H1 (cell line): ENCODE data around the gene JMJD8. TPM values are rescaled to one million over a fixed set of nuclear protein-coding genes. Genes with fewer than 3 reads are reported as not detected.

Source experiments
- CTCF ChIA-PET: fragments of 300-600 bp; sonication (Branson Sonifier 250); formaldehyde crosslinking; loops from one replicate; lab custom pipeline; 2021; ENCODE audit not compliant: partially characterized antibody; lab: Charles Lee
- POLR2A ChIA-PET: fragments of 300-600 bp; sonication (Branson Sonifier 250); formaldehyde crosslinking; loops from one replicate; lab custom pipeline; 2021; ENCODE audit warnings: inconsistent platforms; ENCODE audit not compliant: partially characterized antibody; lab: Charles Lee
- DNase-seq, 2 experiments: peaks; one replicate each; pipeline versions ENCODE4 v3.0.0 to v3.0.0-alpha.2; 2010 to 2022; ENCODE audit warnings: low spot score in 2 of 2, low read depth in 1 of 2, mixed read lengths in 1 of 2
- FAIRE-seq: peaks from 2 replicates; lab custom pipeline; 2011; peaks lifted over from hg19 to GRCh38; lab: Jason Lieb, UNC
- H2AFZ ChIP-seq: 2 replicates; pipeline ENCODE4 v1.8.1; 2012; ENCODE audit warnings: low read length, inconsistent platforms
- H2AK5ac ChIP-seq: 2 replicates; pipeline ENCODE4 v1.6.1; 2013; ENCODE audit warnings: low read depth, low read length
- H2BK120ac ChIP-seq: replicated peaks from 2 replicates; pipeline ENCODE3; 2013; ENCODE audit warnings: low read depth, low read length, inconsistent platforms
- H2BK12ac ChIP-seq: 2 replicates; pipeline ENCODE4 v1.6.1; 2013; ENCODE audit warnings: low read depth, low read length
- H2BK15ac ChIP-seq: 2 replicates; pipeline ENCODE4 v1.6.1; 2013; ENCODE audit warnings: low read length
- H2BK20ac ChIP-seq: 2 replicates; pipeline ENCODE4 v1.6.1; 2013; ENCODE audit warnings: low read length
- H2BK5ac ChIP-seq: 2 replicates; pipeline ENCODE4 v1.6.1; 2013; ENCODE audit warnings: low read depth, low read length
- H3K14ac ChIP-seq: 2 replicates; pipeline ENCODE4 v1.6.1; 2013; ENCODE audit warnings: inconsistent platforms; ENCODE audit not compliant: insufficient read length
- H3K18ac ChIP-seq: 2 replicates; pipeline ENCODE4 v1.6.1; 2013; ENCODE audit warnings: low read length; ENCODE audit errors: extremely low read depth
- H3K23ac ChIP-seq: 2 replicates; pipeline ENCODE4 v1.6.1; 2013; ENCODE audit warnings: inconsistent platforms; ENCODE audit not compliant: insufficient read length
- H3K23me2 ChIP-seq: 2 replicates; pipeline ENCODE4 v1.6.1; 2013; ENCODE audit warnings: low read depth, low read length
- H3K27ac ChIP-seq: 2 replicates; pipeline ENCODE4 v1.6.1; 2011; ENCODE audit warnings: low read depth, low read length, inconsistent platforms
- H3K27me3 ChIP-seq, 4 experiments: replicated peaks in 1 of 4; 1 replicate in 1 of 4; 2 replicates in 3 of 4; pipeline versions ENCODE4 v1.6.1 to v1.8.1; 2011 to 2013; ENCODE audit warnings: low read length in 3 of 4, mild to moderate bottlenecking in 3 of 4, inconsistent platforms in 2 of 4, mixed read lengths in 2 of 4, moderate library complexity in 1 of 4; ENCODE audit not compliant: control insufficient read depth in 3 of 4, insufficient read depth in 3 of 4; ENCODE audit errors: extremely low read depth in 1 of 4
- H3K36me3 ChIP-seq, 4 experiments: 2 replicates each; pipeline versions ENCODE4 v1.6.1 to v1.8.1; 2011 to 2013; ENCODE audit warnings: mild to moderate bottlenecking in 4 of 4, low read length in 3 of 4, moderate library complexity in 2 of 4, control low read depth in 1 of 4, inconsistent platforms in 1 of 4; ENCODE audit not compliant: insufficient read depth in 4 of 4, control insufficient read depth in 2 of 4
- H3K4ac ChIP-seq: replicated peaks from 2 replicates; pipeline ENCODE3; 2013; ENCODE audit warnings: low read length, low read depth, mixed read lengths, inconsistent platforms; ENCODE audit not compliant: insufficient read length
- H3K4me1 ChIP-seq, 4 experiments: replicated peaks in 1 of 4; 1 replicate in 1 of 4; 2 replicates in 3 of 4; pipeline versions ENCODE4 v1.6.1 to v1.8.1; 2011 to 2013; ENCODE audit warnings: low read length in 3 of 4, inconsistent platforms in 2 of 4, mixed read lengths in 1 of 4; ENCODE audit not compliant: insufficient read depth in 4 of 4, control insufficient read depth in 3 of 4
- H3K4me2 ChIP-seq, 2 experiments: 2 replicates each; pipeline versions ENCODE4 v1.6.1 to v1.8.1; 2011 to 2013; ENCODE audit warnings: low read depth in 2 of 2, low read length in 2 of 2, control low read depth in 1 of 2, inconsistent platforms in 1 of 2, mild to moderate bottlenecking in 1 of 2; ENCODE audit not compliant: insufficient read depth in 1 of 2
- H3K4me3 ChIP-seq, 4 experiments: fragments of 200-600, 300-600 bp in 1 of 4; sonication (generic), shearing (Covaris generic), sonication (Bioruptor Twin) in 1 of 4; 2 replicates each; pipeline versions ENCODE4 v1.5.1 to v1.8.1; 2011 to 2016; ENCODE audit warnings: low read length in 4 of 4, low read depth in 3 of 4, control low read depth in 2 of 4, inconsistent platforms in 2 of 4, mild to moderate bottlenecking in 2 of 4, mixed read lengths in 1 of 4, moderate library complexity in 1 of 4; ENCODE audit not compliant: insufficient read depth in 2 of 4; ENCODE audit errors: extremely low read depth in 1 of 4
- H3K56ac ChIP-seq: replicated peaks from 2 replicates; pipeline ENCODE3; 2013; ENCODE audit warnings: low read depth, mild to moderate bottlenecking, mixed read lengths, low read length, inconsistent platforms; ENCODE audit not compliant: insufficient read length
- H3K79me1 ChIP-seq: 2 replicates; pipeline ENCODE4 v1.6.1; 2013; ENCODE audit warnings: low read depth, low read length, control low read depth
- H3K79me2 ChIP-seq, 2 experiments: 2 replicates each; pipeline versions ENCODE4 v1.6.1 to v1.8.1; 2012 to 2013; ENCODE audit warnings: low read length in 2 of 2, mild to moderate bottlenecking in 2 of 2, inconsistent platforms in 1 of 2; ENCODE audit not compliant: insufficient read depth in 2 of 2, control insufficient read depth in 1 of 2
- H3K9ac ChIP-seq, 4 experiments: replicated peaks in 1 of 4; 1 replicate in 1 of 4; 2 replicates in 3 of 4; pipeline versions ENCODE4 v1.6.1 to v1.8.1; 2011 to 2013; ENCODE audit warnings: low read depth in 3 of 4, low read length in 3 of 4, control low read depth in 2 of 4, mild to moderate bottlenecking in 2 of 4, moderate library complexity in 2 of 4, inconsistent platforms in 1 of 4; ENCODE audit errors: extremely low read depth in 1 of 4
- H3K9me3 ChIP-seq, 2 experiments: 2 replicates each; pipeline versions ENCODE4 v1.6.1 to v1.8.1; 2012 to 2013; ENCODE audit warnings: mild to moderate bottlenecking in 2 of 2, moderate library complexity in 2 of 2, control low read depth in 1 of 2, inconsistent platforms in 1 of 2, low read depth in 1 of 2, low read length in 1 of 2, mixed read lengths in 1 of 2; ENCODE audit not compliant: insufficient read depth in 2 of 2
- H4K20me1 ChIP-seq, 2 experiments: replicated peaks in 1 of 2; 2 replicates each; pipeline versions ENCODE3 to v1.8.1; 2011 to 2013; ENCODE audit warnings: inconsistent platforms in 2 of 2, low read length in 2 of 2, mild to moderate bottlenecking in 1 of 2; ENCODE audit not compliant: insufficient read depth in 2 of 2, control insufficient read depth in 1 of 2
- H4K5ac ChIP-seq: 2 replicates; pipeline ENCODE4 v1.6.1; 2013; ENCODE audit warnings: low read length, low read depth, mixed read lengths, inconsistent platforms; ENCODE audit not compliant: insufficient read length
- H4K8ac ChIP-seq: 2 replicates; pipeline ENCODE4 v1.8.0; 2013; ENCODE audit warnings: mild to moderate bottlenecking, moderate library complexity, low read length, inconsistent platforms; ENCODE audit not compliant: insufficient read depth; ENCODE audit errors: extremely low read depth
- H4K91ac ChIP-seq: replicated peaks from 2 replicates; pipeline ENCODE3; 2013; ENCODE audit warnings: low read length, mixed read lengths, inconsistent platforms; ENCODE audit not compliant: insufficient read length
- ASH2L ChIP-seq: fragments of 200-600, 300-600 bp; sonication (generic); IDR thresholded peaks from one replicate; pipeline ENCODE4 v1.7.1; 2017; ENCODE audit warnings: low read length
- BCL11A ChIP-seq, 2 experiments: IDR thresholded peaks; one replicate each; pipeline ENCODE4 v1.6.1; 2011; ENCODE audit warnings: low read depth in 2 of 2, low read length in 2 of 2, mild to moderate bottlenecking in 2 of 2
- CBX8 ChIP-seq: fragments of 300-800, 300-1000 bp; sonication (generic); IDR thresholded peaks from 2 replicates; pipeline ENCODE4 v1.7.1; 2016; ENCODE audit warnings: low read depth, low read length, borderline replicate concordance
- CHD1 ChIP-seq: IDR thresholded peaks from 2 replicates; pipeline ENCODE4 v1.6.1; 2012; ENCODE audit warnings: low read depth, low read length, improper control_type of control experiment
- EGR1 ChIP-seq: IDR thresholded peaks from 2 replicates; pipeline ENCODE4 v1.6.1; 2011; ENCODE audit warnings: low read depth, low read length, borderline replicate concordance
- GABPA ChIP-seq: IDR thresholded peaks from 2 replicates; pipeline ENCODE4 v1.6.1; 2011; ENCODE audit warnings: mild to moderate bottlenecking, low read length, moderate library complexity, borderline replicate concordance; ENCODE audit not compliant: insufficient read depth
- KDM4A ChIP-seq: IDR thresholded peaks from one replicate; pipeline ENCODE4 v1.7.1; 2012; ENCODE audit warnings: low read depth, mild to moderate bottlenecking, moderate library complexity, low read length, inconsistent platforms; ENCODE audit not compliant: severe bottlenecking
- KDM5A ChIP-seq: fragments of 200-600 bp; IDR thresholded peaks from 2 replicates; pipeline ENCODE4 v1.7.1; 2012; ENCODE audit warnings: mild to moderate bottlenecking, low read length, inconsistent platforms, mixed read lengths
- NANOG ChIP-seq: IDR thresholded peaks from 2 replicates; pipeline ENCODE4 v1.6.1; 2011; ENCODE audit warnings: low read length, low read depth, mild to moderate bottlenecking, inconsistent platforms; ENCODE audit not compliant: insufficient read depth, poor library complexity, severe bottlenecking
- PHF8 ChIP-seq: fragments of 200-600 bp; sonication (generic); conservative IDR thresholded peaks from 2 replicates; pipeline ENCODE4 v1.7.1; 2012; ENCODE audit warnings: low read depth, mild to moderate bottlenecking, inconsistent platforms, low read length, moderate library complexity
- POLR2AphosphoS5 ChIP-seq: IDR thresholded peaks from 2 replicates; pipeline ENCODE4 v1.6.1; 2011; ENCODE audit warnings: low read depth, low read length
- POU5F1 ChIP-seq: IDR thresholded peaks from 2 replicates; pipeline ENCODE4 v1.6.1; 2011; ENCODE audit warnings: low read depth, mild to moderate bottlenecking, low read length, moderate library complexity
- SIX5 ChIP-seq: IDR thresholded peaks from 2 replicates; pipeline ENCODE4 v1.6.1; 2011; ENCODE audit warnings: mild to moderate bottlenecking, low read depth, low read length
- SP1 ChIP-seq: IDR thresholded peaks from 2 replicates; pipeline ENCODE4 v1.6.1; 2011; ENCODE audit warnings: low read depth, low read length
- SP4 ChIP-seq: IDR thresholded peaks from 2 replicates; pipeline ENCODE4 v1.6.1; 2012; ENCODE audit warnings: low read length, inconsistent platforms
- WGBS, 2 experiments: shearing (Covaris generic) in 1 of 2; methylation state at CpG; one replicate each; pipeline versions ENCODE4 v1.1.6 to v1.1.7; 2013 to 2015; ENCODE audit warnings: low lambda C conversion rate in 2 of 2, mixed read lengths in 2 of 2, inconsistent platforms in 1 of 2, low coverage in 1 of 2, missing lambda C conversion rate in 1 of 2; ENCODE audit not compliant: insufficient replicate concordance in 2 of 2, insufficient coverage in 1 of 2, insufficient read length in 1 of 2; ENCODE audit errors: extremely low coverage in 1 of 2, missing lambda C conversion rate in 1 of 2; 5-methylcytosine and 5-hydroxymethylcytosine counted together
- polyA plus RNA-seq, 7 experiments: library from polyadenylated mRNA; depleted of rRNA in 3 of 7; stranded (reverse) in 5 of 7; unstranded in 2 of 7; fragments of >200 nt in 5 of 7; fragments of 200-250 nt in 2 of 7; gene quantifications; 1 replicate in 5 of 7; 2 replicates in 1 of 7; 4 replicates in 1 of 7; pipeline versions ENCODE4 v1.2.1 to v1.2.3, GENCODE V29; 2011 to 2013; ENCODE audit warnings: missing spikeins in 2 of 7, mixed read lengths in 2 of 7
- total RNA-seq: library from RNA; stranded (reverse); fragmentation: NEBNext Ultra II Directional; extraction: Animal tissue kit (Norgen Biotek cat#: 25700); gene quantifications from 2 replicates; pipeline ENCODE4 v1.2.1, GENCODE V29; 2021

JMJD8 gene
- total and polyA plus RNA-seq, 2 of the 8 experiments (the other 6 are each of a cell fraction or from before 2014, with no cell fraction given), result 46.4 to 87.4 TPM

DNA sequence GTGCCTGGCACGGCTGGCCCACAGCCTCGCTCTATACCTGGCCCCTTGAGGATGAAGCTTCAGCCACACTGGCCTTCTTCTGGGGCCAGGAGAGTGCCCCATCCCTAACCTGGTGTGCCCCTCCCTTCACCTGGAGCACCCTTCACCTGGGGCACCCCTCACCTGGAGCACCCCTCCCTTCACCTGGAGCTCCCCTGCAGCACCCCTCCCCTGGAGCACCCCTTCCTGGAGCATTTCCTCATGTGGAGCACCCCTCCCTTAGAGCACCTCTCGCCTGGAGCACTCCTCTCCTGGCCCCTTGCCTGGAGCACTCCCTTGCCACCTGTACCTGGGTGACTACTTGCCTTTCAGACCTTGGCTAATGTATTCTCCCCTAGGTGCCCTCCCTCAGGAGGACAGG is 23.9 kb upstream of the JMJD8 start:
- no peak overlapping the region for H3K9ac ChIP-seq
- no peak overlapping the region for H3K27ac ChIP-seq
- H2BK5ac ChIP-seq, result no peak overlapping the region
- H2AFZ ChIP-seq, result no peak overlapping the region
- no peak overlapping the region for H3K18ac ChIP-seq
- DNase-seq (no peak), FAIRE-seq (no peak)
- ChIA-PET CTCF (interaction anchor here (0.7 to 33.4 kb wide), 9 partner anchors 8 to 367 kb away, joined by 3 to 977 read pairs (median 5); partner anchors contain the start of genes ANTKMT, CCDC78, CHTF18 and CIAO3), POLR2A (interaction anchor here (1.0 to 20.9 kb wide), 5 partner anchors 11 to 54 kb away, joined by 3 to 353 read pairs (median 3); partner anchors contain the start of genes ANTKMT, CCDC78 and HAGHL)
- H2BK120ac ChIP-seq, result no peak overlapping the region
- H3K4me1 ChIP-seq, result peaks cover 0 to 9% (median 5%) of the 10 kb centered on the region in 4 experiments; a peak in 4 of 7 replicates
- peaks cover 12% of the 10 kb centered on the region; the same call in 1 of the 2 replicates for H3K23me2 ChIP-seq
- H3K79me2 ChIP-seq, result no peaks in the 10 kb centered on the region
- no peak overlapping the region for H3K14ac ChIP-seq
- 74% methylated on average over 3 of the region's 3 CpGs; no CpG with 5 or more reads in 1 of the 2 experiments for WGBS, 2 experiments
- 0 out of 2 replicates have a peak overlapping the region, but pooled peaks have one; percentile 81 for H2BK15ac ChIP-seq
- no peak overlapping the region for H3K4me3 ChIP-seq
- H3K79me1 ChIP-seq, result no peaks in the 10 kb centered on the region
- no peak overlapping the region for H4K5ac ChIP-seq
- H4K8ac ChIP-seq, result no peak overlapping the region
- peaks cover 38 to 70% (median 56%) of the 10 kb centered on the region in 4 experiments for H3K27me3 ChIP-seq
- no peak overlapping the region for H3K56ac ChIP-seq
- H3K4ac ChIP-seq, result no peak overlapping the region
- no peak overlapping the region for H2AK5ac ChIP-seq
- H2BK20ac ChIP-seq, result no peak overlapping the region
- H3K4me2 ChIP-seq, result no peak overlapping the region
- no peak overlapping the region for H2BK12ac ChIP-seq
- no peak overlapping the region for H4K91ac ChIP-seq
- H4K20me1 ChIP-seq, result peaks cover 3 to 18% of the 10 kb centered on the region in 2 experiments
- H3K23ac ChIP-seq, result no peak overlapping the region
- H3K36me3 ChIP-seq, result no peaks in the 10 kb centered on the region
- no peaks in the 10 kb centered on the region for H3K9me3 ChIP-seq
- TF ChIP-seq POLR2AphosphoS5, result no peak
- no peak for TF ChIP-seq KDM5A
- no peak for TF ChIP-seq EGR1
- no peak for TF ChIP-seq NANOG
- TF ChIP-seq KDM4A, result no peak
- no peak for TF ChIP-seq SP4
- no peak for TF ChIP-seq PHF8
- no peak for TF ChIP-seq SIX5
- no peak for TF ChIP-seq ASH2L
- TF ChIP-seq CHD1, result no peak
- TF ChIP-seq CBX8, result no peak
- no peak for TF ChIP-seq POU5F1
- no peak for TF ChIP-seq SP1
- no peak for TF ChIP-seq BCL11A (IDR thresholded peaks at IDR 0.05; ENCODE audit: low read depth in 2 of 2, low read length in 2 of 2)
- TF ChIP-seq GABPA, result no peak
